ENCODE data around the gene POLG.

The POLG gene

GRCh38 chr15:89323825-89324224, 10.8 kb downstream of the POLG start:
- no peak for TF ChIP-seq JUND (IDR thresholded peaks at IDR 0.05; ENCODE audit: low read depth)
- no peak for DNase-seq (ENCODE audit: low read depth in 1 of 2, low spot score in 1 of 2)
- in situ Hi-C loops (cut with HindIII; ENCODE audit: low pct_unique_long_range_greater_than_20kb, low sequenced_read_pairs) = no loop called here

GRCh38 chr15:89322822-89323221, 11.8 kb downstream of the POLG start:
- TF ChIP-seq JUND (IDR thresholded peaks at IDR 0.05; ENCODE audit: low read depth) = no peak
- no peak for DNase-seq (ENCODE audit: low read depth in 1 of 2, low spot score in 1 of 2)
- in situ Hi-C loops (cut with HindIII; ENCODE audit: low pct_unique_long_range_greater_than_20kb, low sequenced_read_pairs) = no loop called here

GRCh38 chr15:89321521-89322410, 12.9 kb downstream of the POLG start:
- in situ Hi-C loops (cut with HindIII; ENCODE audit: low pct_unique_long_range_greater_than_20kb, low sequenced_read_pairs) = no loop called here
- peak in 1 of 2 experiments; percentile 29 for DNase-seq (ENCODE audit: low read depth in 1 of 2, low spot score in 1 of 2)
- TF ChIP-seq JUND (IDR thresholded peaks at IDR 0.05; ENCODE audit: low read depth) = no peak

- DNase-seq (ENCODE audit: low read depth in 1 of 2, low spot score in 1 of 2) = no peak
- in situ Hi-C loops (cut with HindIII; ENCODE audit: low pct_unique_long_range_greater_than_20kb, low sequenced_read_pairs) = no loop called here
- no peak for TF ChIP-seq JUND (IDR thresholded peaks at IDR 0.05; ENCODE audit: low read depth)
These were observed 14.4 kb downstream of the POLG start for GRCh38 chr15:89320200-89320599.

- in situ Hi-C loops (cut with HindIII; ENCODE audit: low pct_unique_long_range_greater_than_20kb, low sequenced_read_pairs) = no loop called here
- no peak for TF ChIP-seq JUND (IDR thresholded peaks at IDR 0.05; ENCODE audit: low read depth)
- no peak for DNase-seq (ENCODE audit: low read depth in 1 of 2, low spot score in 1 of 2)
These were observed 14.9 kb downstream of the POLG start for GRCh38 chr15:89319678-89320077.

GRCh38 chr15:89317186-89317720, 17.4 kb downstream of the POLG start:
- in situ Hi-C loops (cut with HindIII; ENCODE audit: low pct_unique_long_range_greater_than_20kb, low sequenced_read_pairs) = no loop called here
- DNase-seq (ENCODE audit: low read depth in 1 of 2, low spot score in 1 of 2) = no peak
- no peak for TF ChIP-seq JUND (IDR thresholded peaks at IDR 0.05; ENCODE audit: low read depth)

GRCh38 chr15:89316504-89316903, 18.1 kb downstream of the POLG start:
- in situ Hi-C loops (cut with HindIII; ENCODE audit: low pct_unique_long_range_greater_than_20kb, low sequenced_read_pairs) = no loop called here
- TF ChIP-seq JUND (IDR thresholded peaks at IDR 0.05; ENCODE audit: low read depth) = no peak
- no peak for DNase-seq (ENCODE audit: low read depth in 1 of 2, low spot score in 1 of 2)

GRCh38 chr15:89315375-89315929, 19.2 kb downstream of the POLG start:
- in situ Hi-C loops (cut with HindIII; ENCODE audit: low pct_unique_long_range_greater_than_20kb, low sequenced_read_pairs) = no loop called here
- TF ChIP-seq JUND (IDR thresholded peaks at IDR 0.05; ENCODE audit: low read depth) = no peak
- DNase-seq (ENCODE audit: low read depth in 1 of 2, low spot score in 1 of 2) = no peak

- no peak for DNase-seq (ENCODE audit: low read depth in 1 of 2, low spot score in 1 of 2)
- in situ Hi-C loops (cut with HindIII; ENCODE audit: low pct_unique_long_range_greater_than_20kb, low sequenced_read_pairs) = no loop called here
- TF ChIP-seq JUND (IDR thresholded peaks at IDR 0.05; ENCODE audit: low read depth) = no peak
These were observed 24.6 kb downstream of the POLG start for GRCh38 chr15:89309993-89310392.

- TF ChIP-seq JUND (IDR thresholded peaks at IDR 0.05; ENCODE audit: low read depth) = no peak
- no peak for DNase-seq (ENCODE audit: low read depth in 1 of 2, low spot score in 1 of 2)
- in situ Hi-C loops (cut with HindIII; ENCODE audit: low pct_unique_long_range_greater_than_20kb, low sequenced_read_pairs) = no loop called here
These were observed 26.4 kb downstream of the POLG start for GRCh38 chr15:89308236-89308635.

- no peak for DNase-seq (ENCODE audit: low read depth in 1 of 2, low spot score in 1 of 2)
- TF ChIP-seq JUND (IDR thresholded peaks at IDR 0.05; ENCODE audit: low read depth) = no peak
- in situ Hi-C loops (cut with HindIII; ENCODE audit: low pct_unique_long_range_greater_than_20kb, low sequenced_read_pairs) = no loop called here
These were observed 26.8 kb downstream of the POLG start for GRCh38 chr15:89307791-89308190.

GRCh38 chr15:89307046-89307587, 27.5 kb downstream of the POLG start:
- in situ Hi-C loops (cut with HindIII; ENCODE audit: low pct_unique_long_range_greater_than_20kb, low sequenced_read_pairs) = no loop called here
- TF ChIP-seq JUND (IDR thresholded peaks at IDR 0.05; ENCODE audit: low read depth) = no peak
- DNase-seq (ENCODE audit: low read depth in 1 of 2, low spot score in 1 of 2) = no peak

GRCh38 chr15:89305395-89305794, 29.2 kb downstream of the POLG start:
- DNase-seq (ENCODE audit: low read depth in 1 of 2, low spot score in 1 of 2) = no peak
- in situ Hi-C loops (cut with HindIII; ENCODE audit: low pct_unique_long_range_greater_than_20kb, low sequenced_read_pairs) = no loop called here

More at GRCh38 chr15:89305395-89305794, 29.2 kb downstream of the POLG start:
- TF ChIP-seq JUND (IDR thresholded peaks at IDR 0.05; ENCODE audit: low read depth) = no peak

Data from T47D (cell line).